Measurements from ENCODE around the gene PADI6. TPM values are rescaled to one million over a fixed set of nuclear protein-coding genes. Genes with fewer than 3 reads are reported as not detected.

PADI6 gene
- total RNA-seq, 1 donor from 2014 or later: not detected

DNA sequence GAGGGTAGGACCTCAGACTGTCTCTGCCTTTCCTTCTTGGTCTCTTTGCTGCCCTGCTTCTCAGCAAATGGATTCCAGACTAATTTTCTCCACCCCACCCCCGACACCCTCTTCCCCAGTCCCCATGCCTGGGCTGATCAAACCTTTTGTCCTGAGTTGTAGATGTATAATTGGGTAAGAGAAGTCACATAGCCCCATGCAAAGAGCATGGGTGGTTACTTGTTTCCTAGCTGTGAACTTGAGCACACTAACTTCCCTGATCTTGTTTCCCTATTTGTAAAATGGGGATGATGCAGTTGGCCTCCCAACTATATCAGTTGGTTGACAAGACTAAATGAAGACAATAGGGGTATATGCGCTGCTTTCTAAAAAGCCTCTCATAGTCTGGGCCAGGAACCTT is 9.2 kb downstream of the PADI6 start:
- TF ChIP-seq, protein P1, sequence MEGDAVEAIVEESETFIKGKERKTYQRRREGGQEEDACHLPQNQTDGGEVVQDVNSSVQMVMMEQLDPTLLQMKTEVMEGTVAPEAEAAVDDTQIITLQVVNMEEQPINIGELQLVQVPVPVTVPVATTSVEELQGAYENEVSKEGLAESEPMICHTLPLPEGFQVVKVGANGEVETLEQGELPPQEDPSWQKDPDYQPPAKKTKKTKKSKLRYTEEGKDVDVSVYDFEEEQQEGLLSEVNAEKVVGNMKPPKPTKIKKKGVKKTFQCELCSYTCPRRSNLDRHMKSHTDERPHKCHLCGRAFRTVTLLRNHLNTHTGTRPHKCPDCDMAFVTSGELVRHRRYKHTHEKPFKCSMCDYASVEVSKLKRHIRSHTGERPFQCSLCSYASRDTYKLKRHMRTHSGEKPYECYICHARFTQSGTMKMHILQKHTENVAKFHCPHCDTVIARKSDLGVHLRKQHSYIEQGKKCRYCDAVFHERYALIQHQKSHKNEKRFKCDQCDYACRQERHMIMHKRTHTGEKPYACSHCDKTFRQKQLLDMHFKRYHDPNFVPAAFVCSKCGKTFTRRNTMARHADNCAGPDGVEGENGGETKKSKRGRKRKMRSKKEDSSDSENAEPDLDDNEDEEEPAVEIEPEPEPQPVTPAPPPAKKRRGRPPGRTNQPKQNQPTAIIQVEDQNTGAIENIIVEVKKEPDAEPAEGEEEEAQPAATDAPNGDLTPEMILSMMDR (IDR thresholded peaks at IDR 0.05): no peak
- H3K27ac ChIP-seq: no peak overlapping the region
- H3K36me3 ChIP-seq: no peaks in the 10 kb centered on the region
- no peak overlapping the region for H3K4me3 ChIP-seq
- H3K27me3 ChIP-seq: no peaks in the 10 kb centered on the region
- no peaks in the 10 kb centered on the region for H3K9me3 ChIP-seq
- intact Hi-C loops (cut with DNase I): no loop called here
- DNase-seq (ENCODE audit: low spot score in 2 of 2): no peak
- no peaks in the 10 kb centered on the region for H3K4me1 ChIP-seq

DNA sequence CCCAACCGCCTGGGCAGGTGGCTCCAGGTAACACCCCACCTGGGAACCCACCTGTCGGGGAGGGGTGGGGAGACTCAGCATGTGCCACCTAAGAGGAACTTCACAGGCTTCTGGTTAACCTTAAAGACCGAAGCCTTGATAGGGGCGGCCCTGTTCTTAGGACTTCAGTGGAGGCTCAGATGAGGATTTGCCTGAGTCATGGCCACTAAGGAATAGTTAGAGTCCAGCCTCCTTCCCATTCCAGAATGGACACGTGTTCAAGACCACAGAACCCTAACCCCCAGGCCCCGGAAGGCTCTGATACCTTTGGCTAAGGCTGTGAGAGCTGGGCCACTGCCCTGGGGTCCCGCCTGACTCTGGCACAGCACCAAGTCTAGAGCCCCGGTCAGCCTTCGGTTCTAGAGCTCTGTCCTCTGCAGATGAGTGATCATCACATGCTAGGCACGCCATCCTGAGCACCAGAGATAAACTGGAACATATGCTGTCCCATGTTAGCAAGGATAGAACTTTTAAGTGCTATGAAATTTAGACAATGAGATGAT is 20.3 kb downstream of the PADI6 start:
- Histone ChIP-seq H3K27ac (no peak overlapping the region), H3K36me3 (no peaks in the 10 kb centered on the region), H3K4me3 (no peak overlapping the region), H3K9me3 (no peaks in the 10 kb centered on the region), H3K27me3 (no peaks in the 10 kb centered on the region), H3K4me1 (no peaks in the 10 kb centered on the region)
- DNase-seq (ENCODE audit: low spot score in 2 of 2): no peak
- TF ChIP-seq, protein P1 (IDR thresholded peaks at IDR 0.05): no peak
- intact Hi-C loops (cut with DNase I): no loop called here

DNA sequence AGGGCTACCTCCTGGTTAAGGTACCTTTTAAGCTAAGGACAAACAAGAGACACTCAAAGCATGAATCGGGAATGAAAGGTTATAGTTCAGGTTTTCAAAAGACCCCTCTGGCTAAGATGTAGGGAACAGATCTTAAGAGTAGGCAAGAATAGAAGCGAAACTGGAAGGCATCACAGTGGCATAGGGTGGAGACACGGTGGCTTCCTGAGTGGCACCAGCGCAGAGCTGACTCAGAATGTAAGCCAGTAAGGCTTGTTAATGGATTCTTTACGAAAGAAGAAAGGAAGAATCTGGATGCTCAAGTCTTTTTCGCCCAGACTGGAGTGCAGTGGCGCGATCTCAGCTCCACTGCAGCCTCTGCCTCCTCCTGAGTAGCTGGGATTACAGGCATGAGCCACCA is 21.2 kb downstream of the PADI6 start:
- Histone ChIP-seq H3K4me3 (no peak overlapping the region), H3K27me3 (no peaks in the 10 kb centered on the region), H3K4me1 (no peaks in the 10 kb centered on the region), H3K27ac (no peak overlapping the region), H3K36me3 (no peaks in the 10 kb centered on the region), H3K9me3 (no peaks in the 10 kb centered on the region)
- TF ChIP-seq, protein P1 (IDR thresholded peaks at IDR 0.05): no peak
- intact Hi-C loops (cut with DNase I): no loop called here
- DNase-seq (ENCODE audit: low spot score in 2 of 2): no peak

DNA sequence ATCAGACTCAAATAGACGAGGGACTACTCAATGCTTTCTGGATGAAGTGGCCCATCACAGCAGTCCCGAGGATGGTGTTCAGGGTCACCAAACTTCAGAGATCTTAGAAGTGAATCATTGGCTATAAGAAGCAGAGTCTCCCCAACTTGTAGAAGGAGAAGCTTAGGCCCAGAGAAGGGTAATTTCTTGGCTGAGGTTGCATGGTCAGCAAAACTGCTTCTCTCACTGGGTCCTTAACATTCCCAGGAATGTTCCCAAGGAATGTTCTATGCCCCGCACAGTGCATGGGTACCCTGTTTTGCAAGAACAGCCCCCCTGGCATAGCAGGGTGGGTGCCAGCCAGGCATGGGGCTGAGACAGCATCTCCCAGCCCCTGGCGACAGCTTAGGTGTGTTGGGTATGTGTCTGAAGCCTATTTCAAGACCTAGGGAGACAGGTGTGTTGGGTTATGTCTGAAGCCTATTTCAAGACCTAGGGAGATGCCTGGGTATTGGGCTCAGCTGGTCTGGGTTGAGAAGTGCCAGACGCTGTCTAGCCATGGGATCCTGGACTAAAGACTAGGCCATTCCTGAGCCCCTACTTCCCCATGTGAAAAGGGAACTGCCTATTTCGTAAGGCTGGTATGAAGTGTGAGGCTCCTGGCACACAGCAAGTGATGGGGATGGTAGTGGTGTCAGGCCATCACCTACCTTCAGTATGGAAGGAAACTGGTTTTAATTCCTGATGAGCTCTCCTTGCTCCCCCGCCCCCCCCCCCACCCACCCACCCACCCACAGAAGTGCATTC is 26.1 kb downstream of the PADI6 start:
- no peaks in the 10 kb centered on the region for H3K9me3 ChIP-seq
- no peak overlapping the region for H3K4me3 ChIP-seq
- H3K27me3 ChIP-seq: no peaks in the 10 kb centered on the region
- H3K4me1 ChIP-seq: no peaks in the 10 kb centered on the region
- no peak for DNase-seq (ENCODE audit: low spot score in 2 of 2)
- intact Hi-C loops (cut with DNase I): no loop called here
- TF ChIP-seq, protein P1 (IDR thresholded peaks at IDR 0.05): no peak
- H3K27ac ChIP-seq: no peak overlapping the region
- H3K36me3 ChIP-seq: no peaks in the 10 kb centered on the region

DNA sequence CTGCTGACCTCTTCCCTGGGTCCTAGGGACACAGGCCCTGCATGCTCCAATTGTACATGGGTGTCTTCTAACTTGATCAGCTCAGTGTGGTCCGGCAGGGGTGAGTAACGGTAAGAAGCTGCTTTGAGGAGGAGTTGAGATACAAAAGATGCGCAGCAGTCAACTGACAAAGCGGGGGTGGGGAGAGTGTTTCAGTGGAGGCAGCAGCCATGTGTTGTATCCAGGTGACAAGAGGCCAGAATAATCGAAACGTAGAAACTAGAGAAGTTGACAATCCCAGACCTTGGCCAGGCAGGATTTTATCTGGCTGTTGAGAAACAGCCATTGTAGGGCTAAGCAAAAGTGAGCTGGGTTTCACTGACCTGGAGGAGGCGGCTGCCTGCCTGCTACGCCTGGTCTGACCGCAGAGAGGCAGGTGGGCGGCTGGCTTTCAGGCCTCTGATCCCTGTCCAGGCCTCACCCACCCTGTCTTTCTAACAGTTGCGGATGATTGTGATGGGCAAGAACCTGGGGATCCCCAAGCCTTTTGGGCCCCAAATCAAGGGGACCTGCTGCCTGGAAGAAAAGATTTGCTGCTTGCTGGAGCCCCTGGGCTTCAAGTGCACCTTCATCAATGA is 28.8 kb downstream of the PADI6 start:
- no peak overlapping the region for H3K4me3 ChIP-seq
- no peaks in the 10 kb centered on the region for H3K4me1 ChIP-seq
- TF ChIP-seq, protein P1 (IDR thresholded peaks at IDR 0.05): no peak
- no peaks in the 10 kb centered on the region for H3K9me3 ChIP-seq
- intact Hi-C loops (cut with DNase I): no loop called here
- no peak overlapping the region for H3K27ac ChIP-seq
- no peaks in the 10 kb centered on the region for H3K36me3 ChIP-seq
- no peak for DNase-seq (ENCODE audit: low spot score in 2 of 2)
- no peaks in the 10 kb centered on the region for H3K27me3 ChIP-seq
